ENCODE data around the gene KCNH5.

KCNH5 gene

GRCh38 chr14:62908506-62908905 lies 136.8 kb downstream of the KCNH5 start:
- H4K20me1 ChIP-seq (ENCODE audit: low read depth, low read length): no peaks in the 10 kb centered on the region
- H3K27me3 ChIP-seq (ENCODE audit: low read length): no peaks in the 10 kb centered on the region
- H3K9me2 ChIP-seq (replicated peaks; ENCODE audit: insufficient read depth, low read length): no peaks in the 10 kb centered on the region
- H3K4me3 ChIP-seq (ENCODE audit: insufficient read depth, low read length, poor library complexity, severe bottlenecking): no peak overlapping the region
- H3K79me2 ChIP-seq (ENCODE audit: insufficient read depth, low read length): no peaks in the 10 kb centered on the region
- no peaks in the 10 kb centered on the region for H3K9me3 ChIP-seq (ENCODE audit: insufficient read depth, low read length)
- H3K27ac ChIP-seq (ENCODE audit: low read depth, low read length): no peak overlapping the region
- H3F3A ChIP-seq (ENCODE audit: insufficient read depth): no peaks in the 10 kb centered on the region
- H3K36me3 ChIP-seq (ENCODE audit: low read length): no peaks in the 10 kb centered on the region
- H3K4me2 ChIP-seq (ENCODE audit: low read depth, low read length, poor library complexity, severe bottlenecking): no peak overlapping the region
- TF ChIP-seq CTCF (IDR thresholded peaks at IDR 0.05; ENCODE audit: insufficient read depth, low read length, poor library complexity, severe bottlenecking) (no peak), EZH2phosphoT487 (conservative IDR thresholded peaks at IDR 0.05; ENCODE audit: low read length) (no peak)
- no peak overlapping the region for H3K9ac ChIP-seq (ENCODE audit: low read length)
- H2AFZ ChIP-seq (ENCODE audit: low read depth, low read length, severe bottlenecking): no peak overlapping the region

GRCh38 chr14:62905566-62905965 lies 139.7 kb downstream of the KCNH5 start:
- no peak overlapping the region for H2AFZ ChIP-seq (ENCODE audit: low read depth, low read length, severe bottlenecking)
- H3K79me2 ChIP-seq (ENCODE audit: insufficient read depth, low read length): no peaks in the 10 kb centered on the region
- no peak overlapping the region for H3K9ac ChIP-seq (ENCODE audit: low read length)
- no peaks in the 10 kb centered on the region for H3K9me3 ChIP-seq (ENCODE audit: insufficient read depth, low read length)
- H3K27ac ChIP-seq (ENCODE audit: low read depth, low read length): no peak overlapping the region
- H3K36me3 ChIP-seq (ENCODE audit: low read length): no peaks in the 10 kb centered on the region
- TF ChIP-seq EZH2phosphoT487 (conservative IDR thresholded peaks at IDR 0.05; ENCODE audit: low read length): no peak
- no peak for TF ChIP-seq CTCF (IDR thresholded peaks at IDR 0.05; ENCODE audit: insufficient read depth, low read length, poor library complexity, severe bottlenecking)
- H4K20me1 ChIP-seq (ENCODE audit: low read depth, low read length): no peaks in the 10 kb centered on the region
- no peak overlapping the region for H3K4me2 ChIP-seq (ENCODE audit: low read depth, low read length, poor library complexity, severe bottlenecking)
- no peaks in the 10 kb centered on the region for H3K9me2 ChIP-seq (replicated peaks; ENCODE audit: insufficient read depth, low read length)
- no peak overlapping the region for H3K4me3 ChIP-seq (ENCODE audit: insufficient read depth, low read length, poor library complexity, severe bottlenecking)
- no peaks in the 10 kb centered on the region for H3K27me3 ChIP-seq (ENCODE audit: low read length)
- no peaks in the 10 kb centered on the region for H3F3A ChIP-seq (ENCODE audit: insufficient read depth)

- no peaks in the 10 kb centered on the region for H3F3A ChIP-seq (ENCODE audit: insufficient read depth)
- TF ChIP-seq EZH2phosphoT487 (conservative IDR thresholded peaks at IDR 0.05; ENCODE audit: low read length): no peak
- TF ChIP-seq CTCF (IDR thresholded peaks at IDR 0.05; ENCODE audit: insufficient read depth, low read length, poor library complexity, severe bottlenecking): no peak
- H2AFZ ChIP-seq (ENCODE audit: low read depth, low read length, severe bottlenecking): no peak overlapping the region
- H3K9me3 ChIP-seq (ENCODE audit: insufficient read depth, low read length): no peaks in the 10 kb centered on the region
- no peak overlapping the region for H3K4me2 ChIP-seq (ENCODE audit: low read depth, low read length, poor library complexity, severe bottlenecking)
- no peaks in the 10 kb centered on the region for H3K36me3 ChIP-seq (ENCODE audit: low read length)
- no peaks in the 10 kb centered on the region for H3K9me2 ChIP-seq (replicated peaks; ENCODE audit: insufficient read depth, low read length)
- no peaks in the 10 kb centered on the region for H3K79me2 ChIP-seq (ENCODE audit: insufficient read depth, low read length)
- H3K27me3 ChIP-seq (ENCODE audit: low read length): no peaks in the 10 kb centered on the region
- no peak overlapping the region for H3K27ac ChIP-seq (ENCODE audit: low read depth, low read length)
- H4K20me1 ChIP-seq (ENCODE audit: low read depth, low read length): no peaks in the 10 kb centered on the region
- H3K4me3 ChIP-seq (ENCODE audit: insufficient read depth, low read length, poor library complexity, severe bottlenecking): no peak overlapping the region
- H3K9ac ChIP-seq (ENCODE audit: low read length): no peak overlapping the region
Measured at GRCh38 chr14:62897771-62898170, 147.5 kb downstream of the KCNH5 start.
